Tibial nerve (tissue), 4 donors: ENCODE results near the gene MAGI1.

Experiments used
- CTCF ChIP-seq, 5 experiments: fragments of 200-600 bp in 3 of 5; fragments of 450-650 bp in 2 of 5; sonication (generic) in 3 of 5; IDR thresholded peaks; one replicate each; pipeline ENCODE4 v1.5.1; 2016 to 2019; ENCODE audit warnings: antibody characterized with exemption in 5 of 5, mild to moderate bottlenecking in 3 of 5, moderate library complexity in 2 of 5
- EP300 ChIP-seq, 2 donors: sonication (generic); formaldehyde crosslinking; IDR thresholded peaks; one replicate each; pipeline ENCODE4 v1.6.1; 2017; ENCODE audit warnings: antibody characterized with exemption in 2 of 2, mild to moderate bottlenecking in 1 of 2
- POLR2A ChIP-seq, 2 donors: fragments of 450-650 bp; IDR thresholded peaks; one replicate each; pipeline ENCODE4 v1.6.1; 2017; ENCODE audit warnings: antibody characterized with exemption in 2 of 2, mild to moderate bottlenecking in 2 of 2, moderate library complexity in 2 of 2

DNA sequence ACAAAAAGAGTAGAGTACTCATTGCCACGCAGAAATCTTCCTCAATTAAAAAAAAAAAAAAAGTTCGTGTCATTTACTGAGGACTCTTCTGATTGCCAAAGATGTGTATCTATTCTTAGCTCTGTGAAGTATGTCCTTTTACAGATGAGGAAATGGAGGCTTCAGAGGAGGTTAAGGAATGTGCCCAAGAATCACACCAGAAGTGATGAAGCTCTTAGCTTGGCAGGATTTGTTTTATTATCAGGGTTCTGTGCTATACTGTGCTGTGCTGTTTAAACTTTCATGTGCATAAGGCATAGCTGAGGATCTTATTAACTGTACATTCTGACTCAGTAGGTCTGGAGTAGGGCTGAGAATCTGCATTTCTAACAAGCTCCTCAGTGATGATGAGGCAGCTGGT is 685.8 kb downstream of the MAGI1 start:
- no peak for TF ChIP-seq EP300 (IDR thresholded peaks at IDR 0.05)
- no peak for TF ChIP-seq CTCF (IDR thresholded peaks at IDR 0.05)
- TF ChIP-seq POLR2A (IDR thresholded peaks at IDR 0.05) = no peak
